ENCODE results near the gene ENG. TPM values are rescaled to one million over a fixed set of nuclear protein-coding genes. Genes with fewer than 3 reads are reported as not detected.

Gene ENG
- total and polyA plus RNA-seq, 2 of the 8 experiments (the other 6 are each of a cell fraction or from before 2014, with no cell fraction given), result 1.8 to 4.4 TPM

- no peaks in the 10 kb centered on the region for H3K36me3 ChIP-seq (ENCODE audit: control insufficient read depth in 2 of 4, insufficient read depth in 4 of 4, low read length in 3 of 4)
- H4K8ac ChIP-seq (ENCODE audit: extremely low read depth, insufficient read depth, low read length), result no peak overlapping the region; the same call in 1 of the 2 replicates
- ChIA-PET POLR2A (ENCODE audit: partially characterized antibody) (interaction anchor here (0.6 to 3.5 kb wide), 4 partner anchors 9 to 261 kb away, joined by 3 to 15 read pairs (median 4); partner anchors contain the start of gene ENG), CTCF (ENCODE audit: partially characterized antibody) (interaction anchor here (0.6 to 3.3 kb wide), 7 partner anchors 10 to 1185 kb away, joined by 3 to 15 read pairs (median 3); partner anchors contain the start of gene ENG)
- no peaks in the 10 kb centered on the region for H3K9me3 ChIP-seq (ENCODE audit: insufficient read depth in 2 of 2, low read depth in 1 of 2, low read length in 1 of 2)
- no peak overlapping the region for H3K4me2 ChIP-seq (ENCODE audit: insufficient read depth in 1 of 2, low read depth in 2 of 2, low read length in 2 of 2)
- peaks cover 0 to 3% (median under 1%) of the 10 kb centered on the region in 4 experiments; a peak in 1 of 7 replicates for H3K4me1 ChIP-seq (replicated peaks in 1 of 4; ENCODE audit: control insufficient read depth in 3 of 4, insufficient read depth in 4 of 4, low read length in 3 of 4)
- DNase-seq (ENCODE audit: low read depth in 1 of 2, low spot score in 2 of 2) (no peak), FAIRE-seq (no peak)
- H3K23ac ChIP-seq (ENCODE audit: insufficient read length), result no peak overlapping the region
- H2AFZ ChIP-seq (ENCODE audit: low read length), result no peak overlapping the region
- H2BK120ac ChIP-seq (replicated peaks; ENCODE audit: low read depth, low read length), result no peak overlapping the region
- H3K4ac ChIP-seq (replicated peaks; ENCODE audit: insufficient read length, low read depth, low read length), result no peak overlapping the region
- H3K4me3 ChIP-seq (ENCODE audit: extremely low read depth in 1 of 4, insufficient read depth in 2 of 4, low read depth in 3 of 4, low read length in 4 of 4), result no peak overlapping the region
- no peak overlapping the region for H2BK12ac ChIP-seq (ENCODE audit: low read depth, low read length)
- no peaks in the 10 kb centered on the region; the same call in 1 of the 2 replicates for H3K79me1 ChIP-seq (ENCODE audit: low read depth, low read length)
- H2BK20ac ChIP-seq (ENCODE audit: low read length), result no peak overlapping the region
- no peak overlapping the region for H3K18ac ChIP-seq (ENCODE audit: extremely low read depth, low read length)
- H4K91ac ChIP-seq (replicated peaks; ENCODE audit: insufficient read length, low read length), result no peak overlapping the region
- peaks cover 0 to 4% of the 10 kb centered on the region in 2 experiments for H4K20me1 ChIP-seq (replicated peaks in 1 of 2; ENCODE audit: control insufficient read depth in 1 of 2, insufficient read depth in 2 of 2, low read length in 2 of 2)
- no peak overlapping the region for H3K56ac ChIP-seq (replicated peaks; ENCODE audit: insufficient read length, low read depth, low read length)
- no peak overlapping the region for H3K14ac ChIP-seq (ENCODE audit: insufficient read length)
- H3K79me2 ChIP-seq (ENCODE audit: control insufficient read depth in 1 of 2, insufficient read depth in 2 of 2, low read length in 2 of 2), result no peaks in the 10 kb centered on the region
- no peak overlapping the region for H3K9ac ChIP-seq (replicated peaks in 1 of 4; ENCODE audit: extremely low read depth in 1 of 4, low read depth in 3 of 4, low read length in 3 of 4)
- 91% methylated on average over 13 of the region's 13 CpGs; no CpG with 5 or more reads in 1 of the 2 experiments for WGBS, 2 experiments (ENCODE audit: extremely low coverage in 1 of 2, insufficient coverage in 1 of 2, insufficient read length in 1 of 2, insufficient replicate concordance in 2 of 2, low coverage in 1 of 2, low lambda C conversion rate in 2 of 2, missing lambda C conversion rate in 1 of 2)
- peaks cover 4% of the 10 kb centered on the region; the same call in 1 of the 2 replicates for H3K23me2 ChIP-seq (ENCODE audit: low read depth, low read length)
- H3K27ac ChIP-seq (ENCODE audit: low read depth, low read length), result no peak overlapping the region
- H2BK5ac ChIP-seq (ENCODE audit: low read depth, low read length), result no peak overlapping the region
- no peak overlapping the region for H4K5ac ChIP-seq (ENCODE audit: insufficient read length, low read depth, low read length)
- no peak overlapping the region for H2BK15ac ChIP-seq (ENCODE audit: low read length)
- no peak overlapping the region for H2AK5ac ChIP-seq (ENCODE audit: low read depth, low read length)
- H3K27me3 ChIP-seq (replicated peaks in 1 of 4; ENCODE audit: control insufficient read depth in 3 of 4, extremely low read depth in 1 of 4, insufficient read depth in 3 of 4, low read length in 3 of 4), result no peaks in the 10 kb centered on the region; a peak in 1 of 7 replicates
- TF ChIP-seq CTBP2 (IDR thresholded peaks at IDR 0.05; ENCODE audit: borderline replicate concordance, insufficient read depth, insufficient read length, low read length) (no peak), SP2 (IDR thresholded peaks at IDR 0.05; ENCODE audit: low read length) (no peak), SIX5 (IDR thresholded peaks at IDR 0.05; ENCODE audit: low read depth, low read length) (no peak), TAF7 (optimal IDR thresholded peaks at IDR 0.05; ENCODE audit: borderline replicate concordance, low read depth, low read length) (no peak), POU5F1 (IDR thresholded peaks at IDR 0.05; ENCODE audit: low read depth, low read length) (no peak), E2F6 (IDR thresholded peaks at IDR 0.05) (no peak), ZNF274 (IDR thresholded peaks at IDR 0.05; ENCODE audit: borderline replicate concordance, extremely low read depth, low read length) (no peak), KDM5A (IDR thresholded peaks at IDR 0.05; ENCODE audit: low read length) (no peak), JUND (IDR thresholded peaks at IDR 0.05; ENCODE audit: low read length) (no peak), ATF3 (IDR thresholded peaks at IDR 0.05; ENCODE audit: insufficient read depth, low read depth, low read length) (no peak), RXRA (IDR thresholded peaks at IDR 0.05; ENCODE audit: insufficient read depth, low read depth, low read length) (no peak)
- TF ChIP-seq, protein P1, sequence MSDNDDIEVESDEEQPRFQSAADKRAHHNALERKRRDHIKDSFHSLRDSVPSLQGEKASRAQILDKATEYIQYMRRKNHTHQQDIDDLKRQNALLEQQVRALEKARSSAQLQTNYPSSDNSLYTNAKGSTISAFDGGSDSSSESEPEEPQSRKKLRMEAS (IDR thresholded peaks at IDR 0.05), result no peak
Observed at GRCh38 chr9:127863191-127863621, 8.7 kb upstream of the ENG start.
